ENCODE measurements around the gene RTN4R.

- TF ChIP-seq POLR2A (IDR thresholded peaks at IDR 0.05), result no peak
- no peak for TF ChIP-seq CTCF (IDR thresholded peaks at IDR 0.05)
Observed at GRCh38 chr22:20242393-20243175, 25.5 kb downstream of the RTN4R start.

All from lower leg skin (tissue), 3 donors.